ENCODE measurements around the gene KAT5.
A peak's percentile ranks its signal among the peaks of the same experiment; 100 is the strongest.

Gene KAT5

GRCh38 chr11:65709661-65710060 is 2.4 kb upstream of the KAT5 start:
- Histone ChIP-seq H4K20me1 (ENCODE audit: insufficient read depth, low read length) (no peaks in the 10 kb centered on the region), H3K27me3 (ENCODE audit: low read depth, low read length) (peaks cover 4% of the 10 kb centered on the region; the same call in 1 of the 2 replicates), H3K36me3 (replicated peaks; ENCODE audit: low read depth, low read length) (peaks cover 15% of the 10 kb centered on the region), H3K4me2 (ENCODE audit: low read length) (no peak overlapping the region), H3K27ac (ENCODE audit: low read length) (no peak overlapping the region), H3K4me1 (ENCODE audit: low read length) (peaks cover 17% of the 10 kb centered on the region), H3K4me3 (ENCODE audit: low read length) (no peak overlapping the region), H3K9me3 (ENCODE audit: insufficient read depth, low read length) (no peaks in the 10 kb centered on the region), H3K79me2 (ENCODE audit: low read length) (peaks cover 13% of the 10 kb centered on the region), H3K9ac (ENCODE audit: low read length) (no peak overlapping the region), H2AFZ (ENCODE audit: low read depth, low read length) (no peak overlapping the region)
- no peak for TF ChIP-seq CTCF (IDR thresholded peaks at IDR 0.05; ENCODE audit: low read depth, low read length)
- TF ChIP-seq EZH2phosphoT487 (IDR thresholded peaks at IDR 0.05; ENCODE audit: low read depth): no peak

GRCh38 chr11:65710421-65710820 is 1.6 kb upstream of the KAT5 start:
- Histone ChIP-seq H2AFZ (ENCODE audit: low read depth, low read length) (no peak overlapping the region), H3K4me1 (ENCODE audit: low read length) (peaks cover 17% of the 10 kb centered on the region), H3K79me2 (ENCODE audit: low read length) (peaks cover 13% of the 10 kb centered on the region), H3K4me3 (ENCODE audit: low read length) (no peak overlapping the region), H3K27ac (ENCODE audit: low read length) (no peak overlapping the region), H3K27me3 (ENCODE audit: low read depth, low read length) (peaks cover 4% of the 10 kb centered on the region; the same call in 1 of the 2 replicates), H3K9ac (ENCODE audit: low read length) (no peak overlapping the region), H3K36me3 (replicated peaks; ENCODE audit: low read depth, low read length) (peaks cover 20% of the 10 kb centered on the region), H4K20me1 (ENCODE audit: insufficient read depth, low read length) (no peaks in the 10 kb centered on the region), H3K4me2 (ENCODE audit: low read length) (no peak overlapping the region), H3K9me3 (ENCODE audit: insufficient read depth, low read length) (no peaks in the 10 kb centered on the region)
- TF ChIP-seq CTCF (IDR thresholded peaks at IDR 0.05; ENCODE audit: low read depth, low read length): no peak
- no peak for TF ChIP-seq EZH2phosphoT487 (IDR thresholded peaks at IDR 0.05; ENCODE audit: low read depth)

GRCh38 chr11:65712633-65713076 is 603 bp downstream of the KAT5 start:
- H3K4me3 ChIP-seq (ENCODE audit: low read length): peak overlapping the region; percentile 84
- TF ChIP-seq EZH2phosphoT487 (IDR thresholded peaks at IDR 0.05; ENCODE audit: low read depth) (no peak), CTCF (IDR thresholded peaks at IDR 0.05; ENCODE audit: low read depth, low read length) (no peak)
- H3K9ac ChIP-seq (ENCODE audit: low read length): peak overlapping the region; percentile 89
- no peak overlapping the region for H2AFZ ChIP-seq (ENCODE audit: low read depth, low read length)
- peak overlapping the region; percentile 83 for H3K27ac ChIP-seq (ENCODE audit: low read length)
- peaks cover 13% of the 10 kb centered on the region for H3K79me2 ChIP-seq (ENCODE audit: low read length)
- H3K36me3 ChIP-seq (replicated peaks; ENCODE audit: low read depth, low read length): peaks cover 39% of the 10 kb centered on the region
- H4K20me1 ChIP-seq (ENCODE audit: insufficient read depth, low read length): no peaks in the 10 kb centered on the region
- peaks cover 9% of the 10 kb centered on the region for H3K4me1 ChIP-seq (ENCODE audit: low read length)
- no peaks in the 10 kb centered on the region for H3K9me3 ChIP-seq (ENCODE audit: insufficient read depth, low read length)
- H3K27me3 ChIP-seq (ENCODE audit: low read depth, low read length): no peaks in the 10 kb centered on the region
- H3K4me2 ChIP-seq (ENCODE audit: low read length): peak overlapping the region; percentile 90

GRCh38 chr11:65713212-65713969 is 1.3 kb downstream of the KAT5 start:
- Histone ChIP-seq H3K4me1 (ENCODE audit: low read length) (peaks cover 9% of the 10 kb centered on the region), H3K4me2 (ENCODE audit: low read length) (peak overlapping the region; percentile 90), H3K79me2 (ENCODE audit: low read length) (peaks cover 19% of the 10 kb centered on the region)

More at GRCh38 chr11:65713212-65713969, 1.3 kb downstream of the KAT5 start:
- Histone ChIP-seq H2AFZ (ENCODE audit: low read depth, low read length) (no peak overlapping the region), H3K27ac (ENCODE audit: low read length) (no peak overlapping the region), H3K36me3 (replicated peaks; ENCODE audit: low read depth, low read length) (peaks cover 46% of the 10 kb centered on the region), H3K9ac (ENCODE audit: low read length) (no peak overlapping the region), H4K20me1 (ENCODE audit: insufficient read depth, low read length) (no peaks in the 10 kb centered on the region), H3K9me3 (ENCODE audit: insufficient read depth, low read length) (no peaks in the 10 kb centered on the region), H3K27me3 (ENCODE audit: low read depth, low read length) (no peaks in the 10 kb centered on the region), H3K4me3 (ENCODE audit: low read length) (peak overlapping the region; percentile 84)
- TF ChIP-seq CTCF (IDR thresholded peaks at IDR 0.05; ENCODE audit: low read depth, low read length): no peak
- no peak for TF ChIP-seq EZH2phosphoT487 (IDR thresholded peaks at IDR 0.05; ENCODE audit: low read depth)
